ENCODE measurements around the gene TEX44.
A peak's percentile ranks its signal among the peaks of the same experiment; 100 is the strongest.

TEX44 gene

DNA sequence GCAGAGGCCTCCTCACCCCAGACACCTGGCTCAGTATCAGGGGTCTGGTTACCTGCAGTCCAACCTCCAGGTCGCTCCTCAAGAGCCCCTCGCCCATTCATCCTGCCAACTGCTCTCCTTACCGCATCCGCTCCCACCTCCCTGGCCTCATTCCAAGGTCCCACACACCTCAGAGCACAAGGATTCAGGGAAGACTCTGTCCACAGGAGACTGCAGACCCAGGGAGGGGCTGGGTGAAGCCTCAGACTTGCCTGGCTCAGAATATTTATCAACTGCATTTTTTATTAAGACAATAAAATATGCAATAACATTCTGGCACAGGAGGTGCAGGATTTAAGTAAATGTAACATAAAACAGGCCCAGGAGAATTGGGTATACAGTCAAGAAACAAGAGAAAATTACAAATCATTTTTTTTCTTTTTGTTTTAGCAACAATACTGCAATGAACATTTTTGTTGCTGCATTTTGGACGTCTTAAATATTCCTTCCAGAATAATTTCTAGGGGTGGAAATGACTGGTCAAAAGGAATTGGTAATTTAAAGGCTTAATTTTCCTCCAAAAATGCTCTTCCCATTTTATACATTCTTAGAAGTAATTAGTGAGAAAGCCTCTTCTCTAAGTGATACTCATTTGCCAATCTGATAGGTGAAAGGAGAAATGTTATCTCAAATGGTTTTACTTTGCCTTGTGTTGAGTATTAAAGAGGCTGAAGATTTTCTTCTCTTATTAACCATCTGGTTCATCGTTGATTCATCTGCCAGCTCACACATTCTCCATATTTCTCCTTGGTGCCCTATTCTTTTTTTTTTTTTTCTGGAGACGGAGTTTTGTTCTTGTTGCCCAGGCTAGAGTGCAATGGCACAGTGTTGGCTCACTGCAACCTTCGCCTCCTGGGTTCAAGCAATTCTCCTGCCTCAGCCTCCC is 42.5 kb downstream of the TEX44 start:
- DNase-seq = no peak

DNA sequence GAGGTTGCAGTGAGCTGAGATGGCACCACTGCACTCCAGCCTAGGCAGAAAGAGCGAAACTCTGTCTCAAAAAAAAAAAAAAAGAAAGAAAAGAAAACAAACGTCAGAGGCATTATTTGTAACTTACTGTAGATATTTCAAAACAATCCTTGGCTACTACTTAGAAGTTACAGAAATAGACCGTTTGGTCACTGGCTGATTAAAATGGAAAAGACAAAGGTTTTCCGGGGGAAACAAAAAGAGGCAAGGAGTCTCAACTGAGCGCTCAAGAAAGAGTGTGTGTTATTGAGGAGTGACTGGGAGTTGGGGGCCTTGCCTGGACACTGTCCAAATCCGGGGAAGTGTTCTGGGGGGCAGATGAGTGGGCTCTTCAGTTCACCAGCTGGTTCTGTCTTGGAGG is 47.6 kb downstream of the TEX44 start:
- DNase-seq = no peak

- peak in 1 of 2 experiments; percentile 17 for DNase-seq
Measured at GRCh38 chr2:231640641-231641111, 48.0 kb downstream of the TEX44 start.

DNA sequence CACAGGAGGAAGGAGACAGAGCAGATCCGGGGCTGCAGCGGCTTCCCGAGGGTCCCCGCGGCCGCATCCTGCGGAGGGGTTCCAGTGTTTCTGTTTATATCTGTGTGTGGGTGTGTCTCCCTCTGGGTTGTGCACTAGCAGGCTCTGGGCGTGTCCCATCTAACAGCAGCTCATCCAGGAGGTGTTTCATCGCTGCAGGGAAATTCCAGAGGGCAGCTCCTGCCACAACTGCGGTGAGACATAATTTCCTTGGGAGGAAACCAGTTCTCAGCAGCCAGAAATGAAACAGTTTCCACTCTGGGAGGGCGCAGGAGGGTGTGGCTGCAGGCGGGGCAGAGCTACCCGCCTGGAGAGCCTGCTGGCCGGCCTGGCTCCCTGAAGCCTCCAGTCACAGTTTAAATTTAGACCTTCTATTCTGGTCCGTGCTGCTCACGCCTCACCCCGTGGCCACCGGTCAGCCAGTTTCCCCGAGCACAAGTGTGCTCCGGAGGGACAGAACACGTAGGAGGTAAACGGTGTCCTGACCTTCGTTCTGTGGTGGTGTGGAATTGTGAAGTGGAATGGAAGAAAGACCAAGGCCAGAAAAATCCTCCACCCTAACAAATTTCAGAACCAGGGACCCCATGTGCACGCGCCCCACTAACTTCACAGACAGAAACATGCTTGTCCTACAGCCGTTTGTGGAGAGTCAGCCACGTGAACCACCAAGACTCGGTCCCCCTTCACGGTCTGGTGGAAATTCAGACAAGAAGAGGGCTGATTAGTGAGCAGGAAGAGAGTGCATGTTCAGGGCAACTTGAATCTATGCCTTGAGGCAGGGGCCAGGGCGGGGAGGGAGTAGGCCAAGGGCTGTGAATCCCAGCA is 50.2 kb downstream of the TEX44 start:
- DNase-seq = peak in 1 of 2 experiments; percentile 29

GRCh38 chr2:231643495-231643888 is 50.8 kb downstream of the TEX44 start:
- DNase-seq = no peak
